Esophagus muscularis mucosa (tissue), 4 donors: ENCODE data around the gene PDE4C. TPM values are rescaled to one million over a fixed set of nuclear protein-coding genes. Genes with fewer than 3 reads are reported as not detected.

Source experiments
- DNase-seq: peaks from one replicate; pipeline ENCODE4 v3.0.0-alpha.2; 2017; ENCODE audit errors: extremely low spot score
- H3K27ac ChIP-seq, 4 donors: fragments of 200-600 bp; sonication (generic); replicated peaks in 1 of 4; 1 replicate in 3 of 4; 2 replicates in 1 of 4; pipeline ENCODE4 v1.5.1; 2016 to 2019; ENCODE audit warnings: mild to moderate bottlenecking in 1 of 4
- H3K27me3 ChIP-seq, 4 donors: fragments of 200-600 bp; sonication (generic); one replicate each; pipeline versions ENCODE4 v1.5.1 to v1.6.0; 2016 to 2019
- H3K36me3 ChIP-seq, 4 donors: fragments of 200-600 bp; sonication (generic); one replicate each; pipeline ENCODE4 v1.5.1; 2016 to 2019
- H3K4me1 ChIP-seq, 4 donors: fragments of 200-600 bp; sonication (generic); one replicate each; pipeline ENCODE4 v1.5.1; 2016 to 2019
- H3K4me3 ChIP-seq, 4 donors: fragments of 200-600 bp; sonication (generic); 1 replicate in 2 of 4; 2 replicates in 2 of 4; pipeline ENCODE4 v1.5.1; 2016 to 2019; ENCODE audit warnings: mild to moderate bottlenecking in 4 of 4, moderate library complexity in 1 of 4
- H3K9me3 ChIP-seq, 4 donors: fragments of 200-600 bp; sonication (generic); 1 replicate in 3 of 4; 2 replicates in 1 of 4; pipeline ENCODE4 v1.5.1; 2016 to 2019
- CTCF ChIP-seq, 3 experiments: fragments of 200-600 bp in 2 of 3; fragments of 450-650 bp in 1 of 3; sonication (generic) in 2 of 3; IDR thresholded peaks; one replicate each; pipeline ENCODE4 v1.5.1; 2017 to 2019; ENCODE audit warnings: antibody characterized with exemption in 3 of 3, mild to moderate bottlenecking in 2 of 3, moderate library complexity in 1 of 3
- EP300 ChIP-seq: sonication (generic); formaldehyde crosslinking; IDR thresholded peaks from one replicate; pipeline ENCODE4 v1.6.1; 2017; ENCODE audit warnings: antibody characterized with exemption
- POLR2A ChIP-seq: fragments of 450-650 bp; IDR thresholded peaks from one replicate; pipeline ENCODE4 v1.6.1; 2017; ENCODE audit warnings: antibody characterized with exemption, moderate library complexity, mild to moderate bottlenecking, low read depth
- POLR2AphosphoS5 ChIP-seq, 2 donors: sonication (generic); formaldehyde crosslinking; IDR thresholded peaks; one replicate each; pipeline ENCODE4 v1.6.1; 2017; ENCODE audit warnings: antibody characterized with exemption in 2 of 2
- WGBS: methylation state at CpG from one replicate; pipeline ENCODE4 v1.1.5; 2018; 5-methylcytosine and 5-hydroxymethylcytosine counted together
- intact Hi-C: fragments of 100-400 bp; cut with DNase I; formaldehyde crosslinking; loops from one replicate; pipeline ENCODE4 v1.15.1; 2023
- total RNA-seq, 4 donors: library from RNA; depleted of rRNA; stranded (reverse); fragments of >200 nt; gene quantifications; one replicate each; pipeline versions ENCODE4 v1.1.0 to v1.2.1, GENCODE V29; 2016

Gene PDE4C
- total RNA-seq, 4 donors from 2014 or later, result 0.17 to 1.2 (median 0.54) TPM

- intact Hi-C loops, result loop anchor here (10.0 kb wide), 1 partner anchor 121 kb away; the partner anchor contains the start of gene LSM4
These were observed 22.3 kb downstream of the PDE4C start, which contains the start of gene RAB3A for GRCh38 chr19:18203863-18204393. Gene RAB3A, minus strand, starts transcription at chr19:18204042. Its CDS starts 1,302 bp downstream, at chr19:18202740.

GRCh38 chr19:18203408-18203862 is 22.8 kb downstream of the PDE4C start:
- intact Hi-C loops, result loop anchor here (10.0 kb wide), 1 partner anchor 121 kb away; the partner anchor contains the start of gene LSM4
- Histone ChIP-seq H3K4me3 (peak overlapping the region; percentile 69 to 79 (median 75)), H3K36me3 (peaks cover 4 to 30% (median 22%) of the 10 kb centered on the region in 4 donors), H3K4me1 (peaks cover 20 to 39% (median 36%) of the 10 kb centered on the region in 4 donors), H3K9me3 (no peaks in the 10 kb centered on the region), H3K27me3 (no peaks in the 10 kb centered on the region), H3K27ac (peak overlapping the region; percentile 79 to 98 (median 88))
- 0% methylated on average over 2 of the region's 38 CpGs for WGBS
- DNase-seq, result no peak
- TF ChIP-seq POLR2AphosphoS5 (IDR thresholded peaks at IDR 0.05) (no peak), EP300 (no peak), CTCF (IDR thresholded peaks at IDR 0.05) (peak in 1 of 3 experiments; percentile 8), POLR2A (no peak)

More at GRCh38 chr19:18203863-18204393, 22.3 kb downstream of the PDE4C start, which contains the start of gene RAB3A:
- peaks cover 0 to 2% (median 0%) of the 10 kb centered on the region in 4 donors for H3K27me3 ChIP-seq
- TF ChIP-seq POLR2AphosphoS5 (IDR thresholded peaks at IDR 0.05) (peak; percentile 90), POLR2A (no peak), EP300 (peak; percentile 92), CTCF (IDR thresholded peaks at IDR 0.05) (peak in 1 of 3 experiments; percentile 13)
- no peaks in the 10 kb centered on the region for H3K9me3 ChIP-seq
- WGBS, result 0% methylated on average over 2 of the region's 50 CpGs
- H3K4me1 ChIP-seq, result peaks cover 20 to 41% (median 37%) of the 10 kb centered on the region in 4 donors
- peaks cover 4 to 25% (median 17%) of the 10 kb centered on the region in 4 donors for H3K36me3 ChIP-seq
- peak within 1 kb of the TSS; percentile 69 to 79 (median 75) for H3K4me3 ChIP-seq
- H3K27ac ChIP-seq, result peak within 1 kb of the TSS; percentile 92 to 98 (median 95)
- peak; percentile 100 for DNase-seq

- no peak for TF ChIP-seq POLR2A
- TF ChIP-seq CTCF (IDR thresholded peaks at IDR 0.05), result peak; percentile 12 to 37 (median 27)
- no peak for TF ChIP-seq POLR2AphosphoS5 (IDR thresholded peaks at IDR 0.05)
- H3K27ac ChIP-seq, result peak overlapping the region; percentile 32 to 98 (median 88)
- peaks cover 4 to 35% (median 27%) of the 10 kb centered on the region in 4 donors for H3K36me3 ChIP-seq
- no peak for DNase-seq
- intact Hi-C loops, result loop anchor here (10.0 kb wide), 1 partner anchor 122 kb away; the partner anchor contains the start of gene LSM4
- H3K4me3 ChIP-seq, result peak overlapping the region; percentile 69 to 79 (median 75)
- 28% methylated on average over 3 of the region's 32 CpGs for whole genome bisulfite sequencing
- H3K27me3 ChIP-seq, result no peaks in the 10 kb centered on the region
- no peaks in the 10 kb centered on the region for H3K9me3 ChIP-seq
- peaks cover 20 to 34% (median 31%) of the 10 kb centered on the region in 4 donors for H3K4me1 ChIP-seq
These were observed 23.3 kb downstream of the PDE4C start for GRCh38 chr19:18202778-18203407.

GRCh38 chr19:18202397-18202777 is 23.9 kb downstream of the PDE4C start:
- intact Hi-C loops, result loop anchor here (10.0 kb wide), 1 partner anchor 122 kb away; the partner anchor contains the start of gene LSM4
- WGBS, result 83% methylated on average over 24 of the region's 24 CpGs
- no peak overlapping the region for H3K4me3 ChIP-seq
- DNase-seq, result no peak
- H3K27ac ChIP-seq, result peak overlapping the region in 3 of 4 donors; percentile 32 to 98 (median 92)
- TF ChIP-seq CTCF (IDR thresholded peaks at IDR 0.05) (no peak), EP300 (no peak), POLR2A (no peak), POLR2AphosphoS5 (IDR thresholded peaks at IDR 0.05) (no peak)
- no peaks in the 10 kb centered on the region for H3K9me3 ChIP-seq
- no peaks in the 10 kb centered on the region for H3K27me3 ChIP-seq
- peaks cover 4 to 38% (median 30%) of the 10 kb centered on the region in 4 donors for H3K36me3 ChIP-seq
- H3K4me1 ChIP-seq, result peaks cover 20 to 33% (median 30%) of the 10 kb centered on the region in 4 donors
